ENCODE results near the gene DLGAP1.
A peak's percentile ranks its signal among the peaks of the same experiment; 100 is the strongest.

Gene DLGAP1

DNA sequence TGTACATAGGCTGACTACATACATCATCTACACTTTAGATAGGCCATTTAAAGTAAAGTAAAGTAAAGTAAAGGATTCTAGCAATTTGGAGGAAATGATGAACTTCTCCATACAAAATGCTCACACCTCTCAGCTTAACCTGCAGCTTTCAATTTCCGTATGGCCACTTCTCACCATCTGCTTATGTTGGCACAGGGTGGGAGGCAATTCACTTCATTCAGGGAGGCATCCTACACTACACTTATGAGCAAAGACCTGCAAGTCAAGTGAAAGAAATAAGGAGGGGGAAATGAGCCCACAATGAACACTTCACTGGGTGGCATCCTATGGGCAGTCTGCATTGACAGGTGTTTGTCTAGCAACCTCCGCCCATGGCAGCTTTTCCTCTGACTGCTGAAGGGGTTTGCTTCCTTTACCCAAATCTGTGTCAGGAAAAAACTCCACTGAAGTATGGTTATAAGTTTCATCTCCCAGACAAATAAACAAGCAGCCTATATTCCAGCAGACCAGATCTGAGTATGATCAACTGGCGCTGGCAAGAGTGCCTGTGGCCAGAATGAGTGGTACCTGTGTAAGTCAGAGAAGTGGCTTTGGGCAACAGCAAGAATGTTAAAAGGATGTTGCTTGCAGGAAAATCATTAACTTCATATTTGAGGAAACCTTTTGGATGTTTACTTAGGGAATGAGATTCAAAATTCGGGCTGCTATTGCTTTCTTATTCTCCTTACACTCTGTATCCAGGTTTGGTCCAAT, 556.1 kb downstream of the DLGAP1 start:
- no peak for DNase-seq (ENCODE audit: low spot score)

DNA sequence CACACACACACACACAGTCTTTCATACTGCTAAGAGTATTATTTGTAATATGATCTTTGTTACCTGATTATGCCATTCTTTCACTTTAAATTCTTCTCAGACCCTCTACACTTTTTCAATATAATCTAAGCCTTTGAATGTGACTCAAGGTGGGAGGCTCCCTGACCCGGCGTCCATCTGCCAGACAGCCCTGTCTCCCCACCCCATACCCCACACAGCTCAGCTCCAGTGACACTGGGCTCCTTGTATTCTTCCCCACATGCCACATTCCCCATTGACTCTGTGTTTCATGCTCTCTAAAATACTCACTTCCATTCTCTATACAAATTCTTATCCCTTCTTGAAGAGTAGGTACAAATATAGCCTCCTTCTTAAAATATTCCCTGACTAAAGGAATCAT, 563.0 kb downstream of the DLGAP1 start:
- no peak for DNase-seq (ENCODE audit: low spot score)

DNA sequence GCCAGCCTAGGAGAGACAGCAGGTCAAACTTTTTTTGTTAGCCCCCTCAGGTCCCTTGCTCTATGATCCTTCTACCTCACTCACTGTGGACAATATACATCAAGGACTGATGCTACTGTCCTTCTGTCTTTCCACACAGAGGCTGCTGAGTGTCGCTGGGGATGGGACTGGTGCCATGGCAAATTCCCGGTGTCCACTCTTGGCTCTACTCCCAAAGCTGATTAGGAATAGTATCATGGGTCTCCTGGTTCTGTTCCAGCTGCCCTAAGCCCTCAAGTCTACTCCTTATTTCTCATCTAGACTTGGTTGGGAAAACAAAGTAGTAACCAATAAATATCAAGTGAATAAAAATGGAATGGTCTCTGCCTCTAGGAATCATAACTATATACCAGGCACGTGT, 563.9 kb downstream of the DLGAP1 start:
- no peak for DNase-seq (ENCODE audit: low spot score)

DNA sequence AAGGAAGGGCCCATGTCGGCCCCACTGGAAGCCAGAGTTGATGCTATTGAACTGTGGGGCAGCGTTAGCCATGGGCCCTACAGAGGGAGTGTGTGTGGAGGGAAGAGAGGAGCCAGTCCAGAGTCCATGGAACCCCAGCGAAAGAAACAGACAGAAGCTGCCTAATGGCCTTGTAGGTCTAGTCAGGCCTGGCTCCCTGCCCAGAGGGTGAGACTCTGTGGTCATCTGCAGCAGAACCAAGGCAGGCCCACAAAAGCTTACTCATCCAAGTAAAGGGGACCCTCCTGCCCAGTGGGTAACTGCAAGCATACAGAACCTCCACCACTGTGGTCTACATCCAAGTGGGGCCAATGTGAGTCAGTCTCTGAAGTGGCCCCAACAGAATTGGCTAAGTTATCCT, 565.3 kb downstream of the DLGAP1 start:
- DNase-seq (ENCODE audit: low spot score) = peak; percentile 74

DNA sequence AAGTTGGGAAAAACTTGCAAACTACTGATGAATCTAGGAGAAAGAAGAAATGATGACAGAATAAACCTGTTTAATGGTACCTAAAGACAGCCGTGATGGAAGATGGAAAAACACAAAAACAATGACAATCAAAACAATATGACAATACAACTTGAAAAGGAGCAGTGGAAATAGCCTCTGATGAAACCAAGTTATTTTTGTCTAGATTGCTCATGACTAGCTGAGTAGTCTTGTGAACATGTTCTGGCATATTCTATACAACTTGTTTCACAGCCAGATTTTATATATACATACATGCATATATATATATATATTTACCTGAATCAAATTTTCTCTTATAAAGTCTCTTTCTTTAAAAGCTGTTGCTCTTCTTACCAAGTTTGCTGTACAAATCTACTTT, 566.0 kb downstream of the DLGAP1 start:
- DNase-seq (ENCODE audit: low spot score) = no peak

DNA sequence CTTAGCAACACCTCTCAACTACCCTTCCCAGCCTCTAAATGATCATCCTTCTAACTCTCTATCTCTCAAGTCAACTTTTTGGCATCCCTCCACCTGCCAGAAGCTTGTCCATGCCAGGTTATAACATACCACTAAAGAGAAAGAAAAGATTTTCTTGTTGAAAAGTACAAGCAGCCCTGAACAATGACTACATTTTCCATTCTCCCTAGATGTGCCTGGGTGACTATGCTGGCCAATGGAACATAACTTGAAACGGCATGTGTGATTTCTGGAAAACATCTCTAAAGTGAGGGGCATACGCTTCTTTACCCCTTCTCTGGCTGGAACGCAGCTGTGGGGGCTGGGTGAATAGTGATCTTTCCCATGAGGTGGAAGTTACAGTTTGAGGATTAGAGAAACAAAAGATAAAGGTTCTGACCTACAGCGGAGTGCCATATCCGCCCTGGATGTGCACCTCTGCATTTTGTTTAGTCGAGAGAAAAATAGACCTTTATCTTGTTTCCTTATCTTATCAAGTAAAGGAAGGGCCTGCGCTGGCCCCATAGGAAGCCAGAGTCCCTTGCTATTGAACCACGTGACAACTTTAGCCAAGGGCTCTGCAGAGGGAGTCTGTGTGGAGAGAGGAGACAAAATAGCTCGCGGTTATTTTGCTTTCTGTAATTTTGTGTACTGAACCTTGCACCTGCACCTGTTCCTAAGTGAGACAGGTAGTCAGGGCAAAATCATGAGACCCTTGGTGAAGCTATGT, 568.4 kb downstream of the DLGAP1 start:
- no peak for DNase-seq (ENCODE audit: low spot score)

DNA sequence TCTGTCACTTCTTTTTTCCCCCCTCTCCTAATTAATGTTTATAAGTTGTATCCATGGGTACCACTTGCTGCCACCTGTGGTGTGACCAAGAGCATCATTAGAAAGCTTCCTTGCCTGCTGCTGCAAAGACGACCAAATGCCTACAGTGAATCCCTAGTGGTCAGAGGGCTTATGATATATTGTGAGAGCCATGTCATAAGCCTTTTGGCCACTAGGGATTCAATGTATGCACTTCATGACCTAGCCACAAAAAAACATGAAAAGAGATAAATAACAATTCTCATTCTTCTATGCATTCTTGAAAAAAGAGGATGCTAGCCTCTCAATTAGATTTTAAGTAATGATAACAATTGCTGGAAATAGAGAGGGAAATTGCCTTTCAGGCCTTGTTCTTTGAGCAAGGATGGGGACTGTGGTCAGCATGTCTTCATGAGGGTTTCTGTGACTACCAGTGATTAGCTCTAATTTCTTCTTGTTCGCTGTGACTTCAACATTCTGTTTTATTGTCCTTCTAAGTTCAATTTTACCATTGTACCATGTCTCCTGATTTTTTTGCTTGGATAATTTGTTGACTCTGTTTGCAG, 569.8 kb downstream of the DLGAP1 start:
- no peak for DNase-seq (ENCODE audit: low spot score)

DNA sequence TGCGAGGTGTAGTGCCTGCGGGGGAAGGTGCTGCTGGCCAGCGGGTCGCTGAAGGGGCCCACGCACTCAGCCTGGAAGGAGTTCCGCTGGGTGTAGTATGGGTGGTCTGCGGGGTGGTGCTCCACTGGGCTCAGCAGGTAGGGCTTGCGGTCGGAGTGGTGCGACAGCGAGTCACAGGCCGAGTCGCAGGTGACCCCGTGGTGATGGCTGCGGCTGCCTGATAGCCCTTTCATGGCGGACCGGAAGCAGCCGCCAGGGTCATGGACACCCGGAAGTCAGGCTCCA, 575.3 kb downstream of the DLGAP1 start:
- DNase-seq (ENCODE audit: low spot score) = no peak

DNA sequence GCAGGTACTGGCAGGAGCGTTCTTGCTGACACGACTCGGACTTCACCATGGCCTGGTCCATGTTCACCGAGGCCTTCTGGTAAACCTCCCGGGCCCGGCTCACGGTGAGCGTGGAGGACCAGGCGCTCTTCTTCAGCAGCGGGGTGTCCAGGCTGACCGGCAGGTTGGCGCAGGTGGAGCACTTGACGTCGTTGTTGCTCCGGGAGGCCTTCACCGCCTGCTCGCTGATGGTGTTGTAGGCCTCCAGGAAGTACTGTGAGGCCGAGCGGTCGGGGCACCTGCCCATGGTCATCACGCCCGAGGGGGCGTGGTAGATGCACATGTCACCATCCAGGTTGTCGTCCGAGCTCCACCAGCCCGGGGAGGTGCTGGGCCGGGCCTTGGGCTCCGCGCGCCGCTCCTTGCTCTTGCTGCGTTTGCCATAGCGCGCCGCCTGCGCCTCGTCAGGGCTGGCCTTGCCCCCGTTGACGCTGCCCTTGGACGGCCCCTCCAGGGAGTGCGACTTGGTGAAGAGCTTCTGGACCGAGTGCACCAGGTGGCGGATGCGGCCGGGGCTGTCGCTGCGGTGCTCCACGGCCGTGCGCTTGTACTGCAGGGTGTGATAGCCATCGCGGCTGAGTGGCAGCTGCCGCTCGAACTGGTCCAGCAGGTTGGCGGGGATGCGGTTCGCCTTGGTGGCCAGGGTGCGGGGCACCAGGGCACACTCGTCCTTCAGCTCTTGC, 575.8 kb downstream of the DLGAP1 start:
- DNase-seq (ENCODE audit: low spot score) = no peak

DNA sequence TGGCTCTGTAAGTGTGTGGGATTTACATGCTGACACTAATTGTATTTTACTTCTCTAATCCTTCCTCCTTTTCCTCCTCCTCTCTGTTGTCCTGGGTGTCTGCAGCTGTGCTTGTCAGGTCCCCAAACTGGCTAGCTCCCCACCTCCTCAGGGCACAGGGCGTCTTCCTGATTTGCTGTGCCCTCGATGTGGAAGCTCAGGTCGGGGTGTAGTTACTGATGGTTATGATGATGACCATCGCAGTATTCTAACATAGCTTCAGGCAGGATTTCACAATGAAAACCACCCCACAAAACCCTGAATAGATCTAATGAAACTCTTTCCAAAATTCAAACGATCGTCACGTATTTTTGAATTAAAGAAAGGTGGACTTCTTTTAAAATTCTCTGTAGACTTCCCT, 576.7 kb downstream of the DLGAP1 start:
- DNase-seq (ENCODE audit: low spot score) = no peak

DNA sequence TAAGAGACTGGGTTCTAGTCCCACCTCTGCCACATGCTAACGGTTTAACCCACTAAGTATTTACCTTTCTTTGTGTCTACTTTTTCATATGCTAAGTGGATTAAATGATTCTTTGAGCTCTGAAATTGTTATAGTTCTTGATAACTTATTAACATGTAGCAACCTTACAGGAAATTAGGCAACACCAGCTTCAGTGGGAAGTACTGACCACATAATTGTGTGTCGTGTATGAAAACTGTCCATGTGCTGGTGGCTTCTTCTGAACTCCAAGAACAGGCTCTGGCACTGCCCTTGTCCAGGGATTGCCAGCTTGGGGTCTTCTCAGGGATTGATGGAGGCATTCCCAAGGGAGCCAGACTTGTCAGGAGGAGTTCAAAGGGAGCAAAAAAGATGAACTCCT, 577.4 kb downstream of the DLGAP1 start:
- peak; percentile 36 for DNase-seq (ENCODE audit: low spot score)

DNA sequence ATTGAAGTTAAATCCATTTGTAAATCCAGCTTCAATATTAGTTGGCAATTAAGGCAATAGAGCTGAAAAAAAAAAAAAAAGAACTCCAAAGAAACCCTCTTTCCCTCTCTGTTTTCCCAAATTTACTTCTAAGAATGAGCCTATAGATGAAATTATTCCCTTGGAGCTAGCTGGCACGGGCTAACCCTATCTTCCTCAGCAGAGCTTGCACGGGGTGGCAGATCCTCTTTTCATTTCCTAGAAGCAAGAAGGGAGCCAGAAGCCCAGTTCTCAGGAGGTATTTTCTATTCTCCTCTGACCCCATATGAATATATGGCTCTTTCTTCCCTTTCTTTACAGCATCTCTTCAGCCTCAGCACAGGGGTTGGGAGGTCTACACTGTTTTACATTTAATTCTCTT, 579.1 kb downstream of the DLGAP1 start:
- DNase-seq (ENCODE audit: low spot score) = no peak

DNA sequence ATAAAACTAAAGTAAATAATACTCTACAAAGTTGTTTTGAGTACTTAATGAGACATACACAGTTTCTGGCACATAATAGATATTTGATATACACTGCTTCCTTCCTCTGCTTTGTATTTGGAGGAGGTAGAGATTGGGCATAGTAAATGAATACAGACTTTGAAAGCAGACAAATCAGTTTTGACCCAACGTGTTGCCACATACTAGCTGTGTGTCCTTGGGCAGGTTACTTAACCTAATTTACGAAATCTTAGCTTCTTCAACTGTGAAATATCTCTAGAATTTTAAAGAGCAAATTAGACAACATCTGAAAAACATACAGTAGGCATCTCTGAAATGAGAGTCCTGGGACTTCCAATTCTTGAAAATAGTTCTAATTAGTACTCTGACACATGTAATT, 579.7 kb downstream of the DLGAP1 start:
- no peak for DNase-seq (ENCODE audit: low spot score)

DNA sequence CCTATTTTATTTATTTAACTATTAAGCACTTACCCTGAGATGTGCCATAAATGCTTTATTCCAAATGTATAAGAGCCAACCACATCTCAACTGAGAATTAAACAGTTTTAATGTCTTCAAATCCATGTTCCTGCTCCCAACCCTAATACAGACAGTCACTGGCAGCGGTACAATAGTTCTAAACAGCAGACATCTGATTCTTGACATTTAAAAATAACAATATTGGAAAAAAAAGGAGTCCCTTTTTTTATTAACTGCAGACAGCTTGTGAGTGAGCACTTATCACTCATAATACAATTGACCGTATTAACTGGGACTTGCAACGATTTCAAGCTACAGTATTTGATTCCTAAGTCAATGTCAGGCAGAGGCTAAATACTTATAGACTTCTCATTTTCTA, 580.5 kb downstream of the DLGAP1 start:
- no peak for DNase-seq (ENCODE audit: low spot score)

DNA sequence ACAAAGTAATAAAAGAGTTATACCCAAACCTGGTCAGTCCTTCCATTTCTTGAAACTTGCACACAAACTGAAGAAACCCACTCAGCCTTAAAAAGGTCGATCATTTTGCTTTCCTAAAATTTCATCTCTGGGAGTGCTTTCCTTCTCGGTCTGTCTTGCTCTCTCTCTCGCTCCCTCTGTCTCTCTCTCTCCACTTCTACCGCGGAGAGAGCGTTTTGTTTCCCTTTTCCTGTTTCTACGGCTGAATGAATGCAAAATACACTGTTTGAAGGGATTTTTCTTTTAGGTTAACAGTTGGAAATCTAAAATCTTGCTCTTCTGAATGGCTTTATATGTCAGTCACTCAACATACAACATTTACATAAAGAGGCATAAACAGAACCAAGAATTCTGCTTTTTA, 581.0 kb downstream of the DLGAP1 start:
- peak; percentile 20 for DNase-seq (ENCODE audit: low spot score)

DNA sequence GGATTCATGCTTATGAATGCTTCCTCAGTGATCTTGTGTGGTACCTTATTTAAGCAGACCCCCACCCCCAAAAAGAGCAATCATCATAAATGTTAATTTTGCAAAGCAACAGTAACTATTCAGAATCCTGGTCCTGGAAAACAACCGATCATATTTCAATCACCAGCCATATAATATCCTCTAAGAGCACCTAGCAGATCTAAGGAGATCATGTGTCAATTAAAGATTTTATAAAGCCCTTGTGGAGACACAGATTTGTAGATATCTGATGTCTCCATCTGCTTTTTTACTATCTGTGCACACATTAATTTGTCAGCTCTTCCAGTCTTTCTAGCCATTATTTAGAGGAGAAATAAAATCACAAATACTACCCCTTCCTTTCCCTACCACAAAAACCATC, 581.4 kb downstream of the DLGAP1 start:
- DNase-seq (ENCODE audit: low spot score) = no peak

DNA sequence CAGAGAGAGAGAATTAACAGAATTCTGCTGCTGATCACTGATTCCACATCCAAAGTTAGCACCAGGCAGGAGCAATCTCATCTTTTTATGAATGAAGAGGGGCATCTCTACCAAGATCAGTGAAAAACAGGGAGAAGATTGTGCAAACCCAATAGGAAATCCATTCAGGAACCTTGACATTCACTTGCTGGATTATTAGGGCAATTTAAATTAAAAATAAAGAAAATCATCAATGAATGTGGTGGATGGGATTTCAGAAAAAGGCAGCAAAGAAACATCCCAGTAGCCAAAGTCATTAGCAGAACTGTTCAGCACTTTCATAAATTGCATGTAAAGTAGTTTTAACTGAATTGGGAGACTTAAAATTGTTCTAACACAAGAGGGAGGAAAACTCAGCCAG, 581.9 kb downstream of the DLGAP1 start:
- no peak for DNase-seq (ENCODE audit: low spot score)

DNA sequence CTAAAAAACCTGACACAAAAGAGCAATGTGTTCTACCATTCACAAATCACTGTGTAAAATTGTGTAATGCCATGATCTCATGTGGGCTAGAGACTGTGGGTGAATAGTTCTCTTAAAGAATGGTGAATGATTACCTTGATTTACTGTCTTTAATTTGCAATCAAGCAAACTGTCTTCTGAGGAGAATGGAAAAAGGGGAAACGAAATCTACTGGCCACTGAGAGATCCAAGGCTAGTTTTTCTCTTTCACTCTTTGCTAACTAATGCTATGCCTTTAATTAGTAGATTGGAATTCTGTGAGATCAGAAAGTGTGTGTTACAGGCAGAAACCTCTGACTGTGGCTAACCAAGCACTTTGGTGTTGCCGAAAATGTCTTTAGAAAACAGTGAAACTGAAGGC, 582.5 kb downstream of the DLGAP1 start:
- peak; percentile 45 for DNase-seq (ENCODE audit: low spot score)

DNA sequence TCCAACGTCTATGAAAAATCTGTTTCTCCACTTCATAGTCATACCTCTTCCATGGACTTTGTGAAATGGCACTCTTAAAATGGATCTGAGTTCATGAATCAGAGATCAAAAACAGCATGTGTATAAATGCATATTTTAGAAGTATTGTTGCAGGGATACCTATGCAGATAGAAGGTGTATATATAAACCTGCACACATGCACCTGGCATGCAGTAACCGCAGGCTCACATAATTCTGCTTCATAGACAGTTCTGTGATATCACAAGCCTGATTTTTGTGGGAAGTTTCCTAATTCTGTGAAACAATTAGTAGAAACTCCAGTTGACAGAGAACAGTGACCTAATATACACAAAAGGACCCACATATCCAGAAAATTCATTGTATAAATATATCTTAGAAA, 583.4 kb downstream of the DLGAP1 start:
- no peak for DNase-seq (ENCODE audit: low spot score)

DNA sequence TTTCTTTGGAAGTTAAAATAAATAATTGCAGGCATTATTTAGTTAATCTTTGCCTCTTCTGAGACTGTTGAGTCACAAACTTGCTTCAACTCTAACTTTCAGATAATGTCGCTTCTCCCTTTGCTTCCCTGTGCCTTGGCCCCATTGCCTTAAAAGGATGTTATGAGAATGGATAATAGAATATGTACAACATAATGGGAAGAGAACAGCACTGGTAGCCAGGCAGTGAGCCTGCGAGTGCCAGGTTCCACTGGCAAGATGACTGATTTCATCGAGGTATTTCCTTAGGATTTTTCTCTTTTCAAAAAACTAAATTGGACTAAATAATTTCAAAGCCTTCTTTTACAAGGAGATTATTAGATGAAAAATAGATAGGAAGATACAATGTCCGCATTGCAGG, 584.2 kb downstream of the DLGAP1 start:
- DNase-seq (ENCODE audit: low spot score) = no peak

DNA sequence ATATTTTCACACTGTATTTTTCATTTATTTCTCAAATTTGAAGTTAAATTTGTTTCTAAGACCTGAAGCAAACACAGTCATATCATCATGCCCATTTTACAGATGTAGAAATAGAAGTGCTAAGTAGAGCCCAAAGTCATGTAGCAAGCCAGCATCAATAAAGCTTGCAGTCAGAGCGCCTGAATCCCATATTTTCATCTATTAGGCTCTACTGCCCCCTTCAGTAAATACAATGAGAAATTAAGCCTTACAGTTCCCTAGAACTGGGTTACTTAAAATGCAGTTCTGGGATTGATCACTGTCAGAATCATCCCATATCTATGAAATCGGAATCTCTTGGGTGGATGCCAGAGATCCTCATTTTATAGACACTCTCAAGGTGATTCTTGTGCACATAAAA, 585.3 kb downstream of the DLGAP1 start:
- peak; percentile 75 for DNase-seq (ENCODE audit: low spot score)

DNA sequence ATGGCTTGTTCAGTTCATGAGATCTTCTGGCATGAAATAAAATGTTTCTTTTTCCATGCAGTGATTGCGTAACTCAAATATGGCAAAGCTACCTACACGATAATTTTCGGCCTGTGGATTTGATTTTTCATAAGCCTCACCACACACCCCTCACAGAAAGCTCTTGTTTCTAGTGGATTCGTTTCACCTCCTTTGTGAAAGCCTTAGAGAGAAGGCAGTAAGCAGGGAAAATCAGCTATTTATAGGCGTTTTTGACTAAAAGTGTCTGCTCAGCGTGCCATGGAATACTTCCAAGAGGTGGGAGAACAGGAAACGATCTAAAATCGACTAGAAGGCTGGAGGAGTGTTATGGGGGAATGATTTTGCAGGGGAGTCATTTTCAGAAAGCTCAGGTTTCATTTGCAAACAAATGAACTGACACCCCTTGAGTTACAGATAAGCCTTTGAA, 587.2 kb downstream of the DLGAP1 start:
- DNase-seq (ENCODE audit: low spot score) = no peak

DNA sequence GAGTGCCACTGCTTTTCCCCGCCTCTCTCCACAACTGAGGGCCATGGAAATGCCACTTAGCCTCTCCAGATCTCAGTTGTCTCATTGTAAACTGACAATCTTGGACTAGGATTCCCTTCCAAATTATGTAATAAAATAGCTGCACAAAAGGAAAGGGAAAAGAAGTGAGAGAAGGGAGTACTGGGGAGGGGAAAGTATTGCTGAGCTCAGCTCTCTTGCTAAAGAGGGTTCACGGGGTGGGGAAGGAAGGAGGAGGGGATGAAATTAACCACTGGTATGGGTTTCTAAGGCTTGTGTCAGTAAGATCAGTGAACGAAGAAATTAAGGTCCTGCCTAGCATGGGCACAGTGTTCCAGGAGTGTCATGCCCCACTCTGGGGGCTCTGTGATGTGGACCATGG, 587.9 kb downstream of the DLGAP1 start:
- no peak for DNase-seq (ENCODE audit: low spot score)
